Measurements from ENCODE around the gene FAM180A. TPM values are rescaled to one million over a fixed set of nuclear protein-coding genes. Genes with fewer than 3 reads are reported as not detected.
"Not testable (repeated sequence)": the region's sequence is repeated elsewhere in the genome, so short reads cannot be mapped to it uniquely, and the experiment has no call there.

FAM180A gene
- total RNA-seq, 1 donor from 2014 or later: not detected

- intact Hi-C loops (cut with micrococcal nuclease): no loop called here
Measured at GRCh38 chr7:135741905-135742304, 6.7 kb downstream of the FAM180A start.

- intact Hi-C loops (cut with micrococcal nuclease): no loop called here
Measured at GRCh38 chr7:135740889-135741288, 7.7 kb downstream of the FAM180A start.

- intact Hi-C loops (cut with micrococcal nuclease): not testable (repeated sequence)
Measured at GRCh38 chr7:135737306-135737647, 11.3 kb downstream of the FAM180A start.

- intact Hi-C loops (cut with micrococcal nuclease): no loop called here
Measured at GRCh38 chr7:135736586-135737305, 11.9 kb downstream of the FAM180A start.

- intact Hi-C loops (cut with micrococcal nuclease): no loop called here
Measured at GRCh38 chr7:135734343-135734689, 14.3 kb downstream of the FAM180A start.

- intact Hi-C loops (cut with micrococcal nuclease): no loop called here
Measured at GRCh38 chr7:135733603-135734342, 14.8 kb downstream of the FAM180A start.

- intact Hi-C loops (cut with micrococcal nuclease): no loop called here
Measured at GRCh38 chr7:135731131-135731530, 17.5 kb downstream of the FAM180A start.

GRCh38 chr7:135729230-135729629 lies 19.4 kb downstream of the FAM180A start:
- intact Hi-C loops (cut with micrococcal nuclease): no loop called here

- intact Hi-C loops (cut with micrococcal nuclease): no loop called here
Measured at GRCh38 chr7:135728136-135728669, 20.4 kb downstream of the FAM180A start, which contains the start of gene SLC13A4. SLC13A4 (minus strand) TSS chr7:135728186; CDS start chr7:135727496, 690 bp downstream.

- intact Hi-C loops (cut with micrococcal nuclease): no loop called here
Measured at GRCh38 chr7:135726911-135727673, 21.5 kb downstream of the FAM180A start.

- intact Hi-C loops (cut with micrococcal nuclease): no loop called here
Measured at GRCh38 chr7:135726276-135726788, 22.3 kb downstream of the FAM180A start.

- intact Hi-C loops (cut with micrococcal nuclease): no loop called here
Measured at GRCh38 chr7:135723411-135723810, 25.2 kb downstream of the FAM180A start.

- intact Hi-C loops (cut with micrococcal nuclease): no loop called here
Measured at GRCh38 chr7:135721198-135721820, 27.3 kb downstream of the FAM180A start.

- intact Hi-C loops (cut with micrococcal nuclease): no loop called here
Measured at GRCh38 chr7:135719688-135720087, 28.9 kb downstream of the FAM180A start.

- intact Hi-C loops (cut with micrococcal nuclease): no loop called here
Measured at GRCh38 chr7:135718794-135719437, 29.7 kb downstream of the FAM180A start.

GRCh38 chr7:135718219-135718618 lies 30.4 kb downstream of the FAM180A start:
- intact Hi-C loops (cut with micrococcal nuclease): no loop called here

- intact Hi-C loops (cut with micrococcal nuclease): no loop called here
Measured at GRCh38 chr7:135717693-135718092, 30.9 kb downstream of the FAM180A start.

- intact Hi-C loops (cut with micrococcal nuclease): no loop called here
Measured at GRCh38 chr7:135716677-135717238, 31.9 kb downstream of the FAM180A start.

- intact Hi-C loops (cut with micrococcal nuclease): no loop called here
Measured at GRCh38 chr7:135715673-135716072, 32.9 kb downstream of the FAM180A start.

GRCh38 chr7:135715055-135715522 lies 33.5 kb downstream of the FAM180A start:
- intact Hi-C loops (cut with micrococcal nuclease): no loop called here

Data from T-helper 2 cell treated with Interferon-gamma antibody and Interleukin-4, amounts not matched to agents 100 ng/mL and 5 ng/mL, for 36 hours (primary cell).